NOMO-1 (cell line): ENCODE data around the gene ARHGEF6.

Experiments used
- DNase-seq, 2 experiments: peaks; one replicate each; lab custom pipeline; 2025; ENCODE audit not compliant: unreplicated experiment in 2 of 2; lab: John Stamatoyannopoulos, UW

The ARHGEF6 gene

DNA sequence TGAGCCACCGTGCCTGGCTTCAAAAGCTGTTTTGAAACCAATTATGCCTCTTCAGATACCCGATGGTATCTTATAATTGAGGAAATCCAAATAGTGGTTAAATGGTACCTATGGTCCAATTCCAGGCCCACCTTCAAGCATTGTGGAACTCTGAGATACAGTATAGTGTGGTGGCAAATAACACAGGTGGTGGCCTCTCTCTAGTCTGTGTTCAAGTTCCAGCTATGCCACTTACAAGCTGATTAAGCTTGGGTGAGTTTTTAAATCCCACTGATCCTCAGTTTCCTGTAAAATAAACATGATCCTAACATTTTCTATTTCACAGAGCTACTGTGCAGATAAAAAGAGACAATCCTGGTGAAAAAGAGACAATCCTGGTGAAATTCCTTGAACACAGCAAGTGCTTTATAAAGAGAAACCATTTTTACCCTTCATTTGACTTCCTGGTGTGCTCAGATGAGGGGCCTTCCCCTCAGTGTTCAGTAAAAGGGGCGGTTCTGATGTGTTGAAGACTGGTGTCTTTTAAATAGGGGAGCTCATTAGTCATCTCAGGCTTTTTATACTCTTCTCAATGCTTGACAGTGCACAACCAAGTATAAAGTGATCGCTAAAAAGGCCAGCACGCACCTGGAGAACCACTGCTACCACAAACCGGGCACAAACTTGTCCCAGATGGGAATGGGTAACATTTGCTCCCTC is 163.6 kb downstream of the ARHGEF6 start:
- no peak for DNase-seq
